HG02798 (cell line): ENCODE results near the gene ANXA2R.
A peak's percentile ranks its signal among the peaks of the same experiment; 100 is the strongest.
"Not testable (repeated sequence)": the region's sequence is repeated elsewhere in the genome, so short reads cannot be mapped to it uniquely, and the experiment has no call there.

Experiments
- ATAC-seq: cut with Tn5 transposase; IDR thresholded peaks from one replicate; pipeline ENCODE4 v1.9.1; 2021; ENCODE audit warnings: mild to moderate bottlenecking; ENCODE audit not compliant: unreplicated experiment, poor library complexity

Gene ANXA2R

GRCh38 chr5:43061352-43062075 is 21.4 kb upstream of the ANXA2R start:
- no peak for ATAC-seq

GRCh38 chr5:43060020-43060419 is 19.9 kb upstream of the ANXA2R start:
- not testable (repeated sequence) for ATAC-seq

- not testable (repeated sequence) for ATAC-seq
Measured at GRCh38 chr5:43055098-43055497, 15.0 kb upstream of the ANXA2R start.

GRCh38 chr5:43051684-43052083 is 11.6 kb upstream of the ANXA2R start:
- ATAC-seq = no peak

GRCh38 chr5:43050384-43050783 is 10.3 kb upstream of the ANXA2R start:
- no peak for ATAC-seq

- ATAC-seq = no peak
Measured at GRCh38 chr5:43049236-43049635, 9.1 kb upstream of the ANXA2R start.

GRCh38 chr5:43046474-43046873 is 6.4 kb upstream of the ANXA2R start:
- no peak for ATAC-seq

GRCh38 chr5:43045236-43045635 is 5.1 kb upstream of the ANXA2R start:
- ATAC-seq = no peak

GRCh38 chr5:43044181-43044914 is 4.2 kb upstream of the ANXA2R start:
- ATAC-seq = no peak

- no peak for ATAC-seq
Measured at GRCh38 chr5:43043400-43043756, 3.3 kb upstream of the ANXA2R start.

GRCh38 chr5:43042626-43043399 is 2.7 kb upstream of the ANXA2R start:
- peak; percentile 28 for ATAC-seq

- ATAC-seq = peak; percentile 26
Measured at GRCh38 chr5:43042176-43042625, 2.1 kb upstream of the ANXA2R start.

GRCh38 chr5:43041669-43042175 is 1.6 kb upstream of the ANXA2R start:
- peak; percentile 26 for ATAC-seq

- no peak for ATAC-seq
Measured at GRCh38 chr5:43041110-43041668, 1.1 kb upstream of the ANXA2R start.

GRCh38 chr5:43039471-43040286 is 440 bp downstream of the ANXA2R start:
- ATAC-seq = peak; percentile 10

- no peak for ATAC-seq
Measured at GRCh38 chr5:43039152-43039470, 1.0 kb downstream of the ANXA2R start.

GRCh38 chr5:43038496-43038989 is 1.6 kb downstream of the ANXA2R start:
- ATAC-seq = no peak

GRCh38 chr5:43037636-43038495 is 2.3 kb downstream of the ANXA2R start:
- ATAC-seq = no peak
